Measurements from ENCODE around the gene POFUT2.

DNA sequence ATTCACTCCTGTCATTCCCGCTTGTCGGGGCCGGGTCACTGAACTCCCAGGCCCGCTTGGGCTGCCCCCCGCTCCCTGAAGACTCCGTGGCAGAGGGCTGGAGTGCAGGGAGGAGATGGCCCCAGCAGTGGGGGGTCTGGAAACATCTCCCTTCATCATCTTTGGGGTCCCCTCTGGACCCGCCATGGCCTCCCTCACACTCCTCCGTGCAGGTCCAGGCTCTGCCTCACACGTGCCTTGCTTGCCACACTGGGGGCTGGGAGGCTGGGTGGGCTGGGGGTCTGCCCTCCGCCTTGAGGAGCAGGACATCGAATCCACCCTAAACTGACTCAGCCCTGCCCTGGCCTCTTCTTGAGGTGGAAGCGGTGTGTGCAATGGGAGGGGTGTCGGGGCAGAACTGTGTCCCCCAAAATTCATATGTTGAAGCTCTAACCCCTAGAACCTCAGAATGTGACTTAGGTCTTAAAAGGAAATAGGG, 35.2 kb downstream of the POFUT2 start:
- TF ChIP-seq, protein P1, sequence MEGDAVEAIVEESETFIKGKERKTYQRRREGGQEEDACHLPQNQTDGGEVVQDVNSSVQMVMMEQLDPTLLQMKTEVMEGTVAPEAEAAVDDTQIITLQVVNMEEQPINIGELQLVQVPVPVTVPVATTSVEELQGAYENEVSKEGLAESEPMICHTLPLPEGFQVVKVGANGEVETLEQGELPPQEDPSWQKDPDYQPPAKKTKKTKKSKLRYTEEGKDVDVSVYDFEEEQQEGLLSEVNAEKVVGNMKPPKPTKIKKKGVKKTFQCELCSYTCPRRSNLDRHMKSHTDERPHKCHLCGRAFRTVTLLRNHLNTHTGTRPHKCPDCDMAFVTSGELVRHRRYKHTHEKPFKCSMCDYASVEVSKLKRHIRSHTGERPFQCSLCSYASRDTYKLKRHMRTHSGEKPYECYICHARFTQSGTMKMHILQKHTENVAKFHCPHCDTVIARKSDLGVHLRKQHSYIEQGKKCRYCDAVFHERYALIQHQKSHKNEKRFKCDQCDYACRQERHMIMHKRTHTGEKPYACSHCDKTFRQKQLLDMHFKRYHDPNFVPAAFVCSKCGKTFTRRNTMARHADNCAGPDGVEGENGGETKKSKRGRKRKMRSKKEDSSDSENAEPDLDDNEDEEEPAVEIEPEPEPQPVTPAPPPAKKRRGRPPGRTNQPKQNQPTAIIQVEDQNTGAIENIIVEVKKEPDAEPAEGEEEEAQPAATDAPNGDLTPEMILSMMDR (IDR thresholded peaks at IDR 0.05): no peak
- no peak for TF ChIP-seq POLR2A (IDR thresholded peaks at IDR 0.05)
- TF ChIP-seq POLR2AphosphoS5 (IDR thresholded peaks at IDR 0.05): no peak
